KOPT-K1 (cell line): ENCODE measurements around the gene RIPOR2.
"Not testable (repeated sequence)": the region's sequence is repeated elsewhere in the genome, so short reads cannot be mapped to it uniquely, and the experiment has no call there.

ENCODE experiments used
- H3K27ac ChIP-seq: fragments of 200-600 bp; sonication (generic); 2 replicates; pipeline ENCODE4 v1.5.1; 2016; ENCODE audit warnings: antibody characterized with exemption, mild to moderate bottlenecking, low read depth, low read length; ENCODE audit not compliant: poor library complexity, severe bottlenecking
- H3K36me3 ChIP-seq: fragments of 200-600 bp; sonication (generic); 2 replicates; pipeline ENCODE4 v1.5.1; 2017; ENCODE audit warnings: antibody characterized with exemption, mild to moderate bottlenecking, low read length, moderate library complexity; ENCODE audit not compliant: insufficient read depth
- H3K9me3 ChIP-seq: fragments of 200-600 bp; sonication (generic); 2 replicates; pipeline ENCODE4 v1.5.1; 2017; ENCODE audit warnings: antibody characterized with exemption, low read length, mild to moderate bottlenecking; ENCODE audit not compliant: insufficient read depth, poor library complexity, severe bottlenecking

The RIPOR2 gene

GRCh38 chr6:24940311-24940917 lies 4.7 kb upstream of the RIPOR2 start:
- Histone ChIP-seq H3K27ac (no peak overlapping the region), H3K9me3 (peaks cover 32% of the 10 kb centered on the region)

GRCh38 chr6:24936641-24937317 lies 1.0 kb upstream of the RIPOR2 start:
- H3K36me3 ChIP-seq: no peaks in the 10 kb centered on the region
- H3K27ac ChIP-seq: peak overlapping the region; percentile 89
- no peaks in the 10 kb centered on the region for H3K9me3 ChIP-seq

More at GRCh38 chr6:24940311-24940917, 4.7 kb upstream of the RIPOR2 start:
- H3K36me3 ChIP-seq: peaks cover 15% of the 10 kb centered on the region

- peak overlapping the region; percentile 89 for H3K27ac ChIP-seq
- H3K9me3 ChIP-seq: no peaks in the 10 kb centered on the region
- no peaks in the 10 kb centered on the region for H3K36me3 ChIP-seq
Measured at GRCh38 chr6:24933868-24934401, 1.8 kb downstream of the RIPOR2 start.

GRCh38 chr6:24933266-24933665 lies 2.5 kb downstream of the RIPOR2 start:
- Histone ChIP-seq H3K27ac (peak overlapping the region; percentile 89), H3K36me3 (no peaks in the 10 kb centered on the region), H3K9me3 (no peaks in the 10 kb centered on the region)

DNA sequence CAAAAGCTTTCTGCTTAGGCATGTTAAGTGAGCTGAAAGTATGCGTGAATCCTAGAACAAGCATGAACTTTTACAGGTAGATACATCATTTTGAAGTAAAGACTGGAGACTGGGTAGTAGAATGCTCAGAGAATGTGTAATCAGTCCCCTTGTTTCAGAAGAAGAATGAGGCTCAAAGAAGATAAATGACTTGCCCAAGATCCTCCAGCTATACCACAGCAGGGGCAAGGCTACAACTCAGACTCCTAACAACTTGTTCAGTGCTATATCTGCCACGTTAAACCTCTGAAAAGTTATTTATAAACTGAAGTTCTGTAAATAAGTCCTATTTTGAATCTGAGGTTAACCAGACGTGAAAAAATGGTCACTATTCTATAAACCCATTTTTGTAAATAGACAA lies 2.9 kb downstream of the RIPOR2 start:
- H3K9me3 ChIP-seq: no peaks in the 10 kb centered on the region
- no peaks in the 10 kb centered on the region for H3K36me3 ChIP-seq
- H3K27ac ChIP-seq: peak overlapping the region; percentile 89

DNA sequence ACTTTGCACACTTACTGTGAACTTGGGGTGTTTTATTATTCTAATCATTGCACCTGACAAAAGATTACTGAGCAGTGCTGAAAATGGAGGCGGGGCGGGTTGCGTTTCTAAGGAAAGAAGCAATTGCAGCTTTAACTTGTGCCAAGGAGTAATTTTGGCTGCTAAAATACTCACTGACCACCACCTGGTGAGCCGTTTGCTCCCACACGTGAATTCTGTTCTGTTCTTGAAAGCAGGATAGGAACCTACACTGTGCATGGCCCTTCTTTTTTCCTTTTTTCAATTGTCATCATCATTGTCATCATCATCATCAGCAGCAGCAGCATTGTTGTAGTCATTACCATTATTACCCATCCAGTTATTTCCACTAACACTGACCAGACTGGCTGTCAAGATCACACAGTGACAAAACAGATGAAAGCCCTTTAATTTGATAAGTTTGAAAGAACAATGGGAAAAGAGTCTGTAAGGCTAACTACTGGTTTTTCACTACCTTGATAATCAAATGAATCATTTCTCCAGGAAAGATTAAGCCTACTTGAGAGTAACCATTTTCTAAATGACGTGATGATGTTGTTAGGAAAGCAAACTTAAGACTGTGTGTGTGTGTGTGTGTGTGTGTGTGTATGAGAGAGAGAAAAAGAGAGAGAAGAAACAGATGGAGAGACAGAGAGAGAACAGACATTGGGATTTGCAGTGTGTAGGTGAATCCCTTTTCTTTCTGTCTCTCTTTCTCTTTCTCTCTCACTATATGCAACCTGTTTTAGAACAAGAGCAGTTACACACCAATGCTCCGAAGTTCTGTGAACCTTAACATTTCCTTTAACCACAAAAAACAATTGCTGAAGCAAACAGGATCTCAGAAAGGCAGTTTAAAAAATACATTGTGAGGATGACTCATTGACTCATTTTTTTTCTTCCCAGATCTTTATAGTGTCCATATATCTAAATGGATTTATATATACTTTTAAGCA lies 3.8 kb downstream of the RIPOR2 start:
- Histone ChIP-seq H3K9me3 (no peaks in the 10 kb centered on the region), H3K27ac (peak overlapping the region; percentile 89)

GRCh38 chr6:24931296-24931695 lies 4.5 kb downstream of the RIPOR2 start:
- Histone ChIP-seq H3K36me3 (no peaks in the 10 kb centered on the region), H3K27ac (peak overlapping the region; percentile 89)

More for the DNA sequence above, 3.8 kb downstream of the RIPOR2 start:
- no peaks in the 10 kb centered on the region for H3K36me3 ChIP-seq

DNA sequence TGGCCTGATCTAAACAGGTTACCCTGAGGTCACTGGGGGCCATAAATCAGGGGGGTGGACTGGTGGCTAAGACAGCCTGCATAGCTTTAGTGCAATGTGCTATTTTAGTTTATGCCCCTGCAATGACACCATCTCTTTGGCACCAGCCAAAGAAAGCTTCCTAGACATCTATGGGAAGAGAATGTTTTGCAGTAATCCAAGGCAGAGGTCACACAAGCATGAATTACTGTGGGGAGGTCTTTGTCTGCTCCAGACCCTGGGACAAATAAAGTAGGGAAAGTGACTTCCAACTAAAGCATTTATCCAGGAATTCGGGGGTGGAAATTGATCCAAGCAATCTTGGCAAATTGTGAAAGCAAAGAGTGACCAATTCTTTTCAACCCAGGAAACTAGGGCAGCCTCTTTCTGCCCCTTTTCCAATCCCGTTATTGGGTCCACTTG lies 5.3 kb downstream of the RIPOR2 start:
- no peaks in the 10 kb centered on the region for H3K9me3 ChIP-seq
- H3K27ac ChIP-seq: peak overlapping the region; percentile 89
- no peaks in the 10 kb centered on the region for H3K36me3 ChIP-seq

More at GRCh38 chr6:24931296-24931695, 4.5 kb downstream of the RIPOR2 start:
- no peaks in the 10 kb centered on the region for H3K9me3 ChIP-seq

DNA sequence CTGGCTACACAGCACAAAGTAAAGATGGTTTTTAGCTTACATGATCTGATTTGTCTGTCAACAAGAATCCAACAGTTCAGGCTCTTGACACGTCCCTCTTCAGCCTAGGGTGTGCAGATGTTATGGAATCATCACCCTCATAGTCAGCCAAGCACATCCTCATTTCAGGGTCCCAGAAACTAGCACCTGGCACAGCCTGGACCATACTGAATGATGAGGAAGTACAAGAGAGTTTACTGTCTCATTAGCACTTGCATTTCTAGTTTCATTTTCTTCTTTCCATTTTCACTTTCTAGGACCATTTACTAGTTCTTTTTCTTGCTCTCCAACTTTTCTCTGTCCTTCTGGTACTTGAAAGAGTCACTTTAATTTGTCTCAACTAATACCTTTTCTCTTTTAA lies 6.5 kb downstream of the RIPOR2 start:
- no peaks in the 10 kb centered on the region for H3K36me3 ChIP-seq
- no peaks in the 10 kb centered on the region for H3K9me3 ChIP-seq
- H3K27ac ChIP-seq: peak overlapping the region; percentile 89

DNA sequence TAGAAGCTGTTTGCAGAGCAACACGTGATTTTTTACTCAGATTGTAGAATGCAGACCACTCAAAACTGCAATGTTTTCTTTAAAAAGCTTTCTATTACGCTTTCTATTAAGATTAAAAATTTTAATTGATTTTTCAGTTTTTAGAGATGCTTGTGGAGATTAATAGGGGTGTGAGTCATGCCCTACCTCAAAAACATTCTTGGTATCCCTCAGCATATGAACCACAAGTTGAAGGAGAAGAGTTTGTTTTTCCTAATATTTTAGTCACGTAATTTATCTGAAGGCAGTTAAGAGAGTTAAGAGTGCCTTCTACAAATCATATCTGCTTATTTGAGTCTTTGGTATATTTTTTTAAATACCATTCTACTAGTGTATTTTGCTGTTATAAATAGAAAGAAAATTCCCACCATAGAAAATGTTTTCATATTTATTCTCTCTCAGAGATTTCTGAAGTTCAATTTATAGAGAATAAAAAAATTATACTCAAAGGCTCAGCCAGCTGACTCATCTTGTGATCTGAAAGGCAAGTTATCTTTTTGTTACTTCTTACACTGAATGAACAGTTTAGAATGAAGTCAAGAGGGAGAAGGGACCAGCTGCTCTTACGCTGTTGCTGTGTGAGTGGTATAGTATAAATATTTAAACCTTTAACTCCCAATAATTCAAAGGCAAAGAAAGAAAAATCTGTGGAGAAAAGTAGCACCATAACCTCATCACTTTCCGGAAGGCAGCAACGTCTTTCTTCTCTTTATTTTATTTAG lies 7.6 kb downstream of the RIPOR2 start:
- H3K9me3 ChIP-seq: no peaks in the 10 kb centered on the region
- no peaks in the 10 kb centered on the region for H3K36me3 ChIP-seq
- peak overlapping the region; percentile 89 for H3K27ac ChIP-seq

GRCh38 chr6:24927277-24927955 lies 8.3 kb downstream of the RIPOR2 start:
- Histone ChIP-seq H3K36me3 (no peaks in the 10 kb centered on the region), H3K9me3 (no peaks in the 10 kb centered on the region), H3K27ac (peak overlapping the region; percentile 89)

- not testable (repeated sequence) for H3K36me3 ChIP-seq, H3K9me3 ChIP-seq
- H3K27ac ChIP-seq: peak overlapping the region; percentile 89
Measured at GRCh38 chr6:24926647-24927046, 9.1 kb downstream of the RIPOR2 start.

DNA sequence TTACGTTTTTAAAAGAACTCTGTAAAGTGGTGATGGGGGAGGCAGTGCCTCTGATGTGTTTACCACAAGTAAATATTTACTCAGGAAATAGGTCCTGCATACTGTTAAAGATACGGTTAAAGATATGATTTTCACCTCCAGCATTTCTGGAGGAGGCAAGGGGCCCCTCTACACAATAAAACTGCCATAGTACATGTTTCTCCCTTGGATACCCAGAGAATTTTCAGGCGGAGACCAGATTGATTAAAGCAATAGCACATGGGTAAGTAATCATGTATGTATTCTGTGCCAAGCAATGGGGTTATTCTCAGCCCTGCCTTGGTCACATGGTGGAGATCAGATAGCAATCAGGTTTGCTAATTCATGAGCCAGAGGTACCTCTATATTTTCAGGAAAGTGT lies 9.6 kb downstream of the RIPOR2 start:
- Histone ChIP-seq H3K9me3 (no peaks in the 10 kb centered on the region), H3K36me3 (no peaks in the 10 kb centered on the region), H3K27ac (peak overlapping the region; percentile 89)

DNA sequence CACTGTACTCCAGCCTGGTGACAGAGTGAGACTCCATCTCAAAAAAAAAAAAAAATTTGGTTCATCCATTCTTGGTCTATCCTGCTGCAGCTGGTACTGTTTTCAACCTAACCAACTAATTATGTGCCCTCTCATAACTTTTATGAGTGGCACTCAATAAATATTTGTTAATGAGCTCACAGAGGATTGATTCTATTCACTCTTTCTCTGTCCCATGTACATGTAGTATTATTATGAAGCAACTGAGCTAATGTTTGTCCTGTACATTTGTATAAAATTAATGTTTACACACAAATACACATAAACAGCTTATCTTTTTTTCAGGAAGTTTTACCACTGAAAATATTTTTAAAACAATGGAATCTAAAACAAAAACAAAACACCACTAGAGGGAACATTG lies 10.1 kb downstream of the RIPOR2 start:
- H3K36me3 ChIP-seq: no peaks in the 10 kb centered on the region
- peak overlapping the region; percentile 89 for H3K27ac ChIP-seq
- H3K9me3 ChIP-seq: no peaks in the 10 kb centered on the region
